ENCODE measurements around the gene TRMT1.
A peak's percentile ranks its signal among the peaks of the same experiment; 100 is the strongest.
"Not testable (repeated sequence)": the region's sequence is repeated elsewhere in the genome, so short reads cannot be mapped to it uniquely, and the experiment has no call there.

TRMT1 gene

GRCh38 chr19:13153569-13154240 lies 37.2 kb upstream of the TRMT1 start:
- TF ChIP-seq POLR2A (IDR thresholded peaks at IDR 0.05; ENCODE audit: low read length) = no peak
- TF ChIP-seq GATA1 (IDR thresholded peaks at IDR 0.05; ENCODE audit: low read depth, low read length) = no peak
- DNase-seq = peak; percentile 83 to 88

DNA sequence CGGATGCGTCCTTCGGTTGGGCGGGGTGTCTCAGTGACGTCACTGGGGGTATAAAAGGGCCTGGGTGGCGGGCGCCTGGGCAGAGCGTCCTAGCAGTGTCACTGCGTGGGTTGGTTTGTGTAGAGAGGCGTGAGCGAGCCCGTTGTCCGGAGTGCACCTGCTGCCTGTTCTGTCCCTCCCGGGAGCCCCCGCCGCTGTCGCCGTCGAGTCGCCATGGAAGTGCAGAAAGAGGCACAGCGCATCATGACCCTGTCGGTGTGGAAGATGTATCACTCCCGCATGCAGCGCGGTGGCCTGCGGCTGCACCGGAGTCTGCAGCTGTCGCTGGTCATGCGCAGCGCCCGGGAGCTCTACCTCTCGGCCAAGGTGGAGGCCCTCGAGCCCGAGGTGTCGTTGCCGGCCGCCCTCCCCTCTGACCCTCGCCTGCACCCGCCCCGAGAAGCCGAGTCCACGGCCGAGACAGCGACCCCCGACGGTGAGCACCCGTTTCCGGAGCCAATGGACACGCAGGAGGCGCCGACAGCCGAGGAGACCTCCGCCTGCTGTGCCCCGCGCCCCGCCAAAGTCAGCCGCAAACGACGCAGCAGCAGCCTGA lies 36.5 kb upstream of the TRMT1 start:
- TF ChIP-seq POLR2A (IDR thresholded peaks at IDR 0.05; ENCODE audit: low read length) = peak; percentile 100
- TF ChIP-seq GATA1 (IDR thresholded peaks at IDR 0.05; ENCODE audit: low read depth, low read length) = no peak
- DNase-seq = peak; percentile 95 to 98

- no peak for TF ChIP-seq GATA1 (IDR thresholded peaks at IDR 0.05; ENCODE audit: low read depth, low read length)
- no peak for TF ChIP-seq POLR2A (IDR thresholded peaks at IDR 0.05; ENCODE audit: low read length)
- no peak for DNase-seq
Observed at GRCh38 chr19:13152356-13152973, 35.9 kb upstream of the TRMT1 start.

GRCh38 chr19:13151605-13152355 lies 35.2 kb upstream of the TRMT1 start:
- TF ChIP-seq POLR2A (IDR thresholded peaks at IDR 0.05; ENCODE audit: low read length) = peak; percentile 59
- TF ChIP-seq GATA1 (IDR thresholded peaks at IDR 0.05; ENCODE audit: low read depth, low read length) = no peak
- peak; percentile 97 to 98 for DNase-seq

GRCh38 chr19:13150931-13151604 lies 34.5 kb upstream of the TRMT1 start:
- TF ChIP-seq GATA1 (IDR thresholded peaks at IDR 0.05; ENCODE audit: low read depth, low read length) (no peak), POLR2A (IDR thresholded peaks at IDR 0.05; ENCODE audit: low read length) (no peak)
- DNase-seq = peak; percentile 60 to 76

GRCh38 chr19:13150187-13150930 lies 33.8 kb upstream of the TRMT1 start, which contains the start of the genes IER2 and STX10:
Gene IER2 (plus strand): TSS chr19:13150411. CDS start chr19:13153187, 2,776 bp downstream.
Gene STX10 (minus strand): TSS chr19:13150375. CDS start chr19:13150173, 202 bp downstream.
- TF ChIP-seq POLR2A (IDR thresholded peaks at IDR 0.05; ENCODE audit: low read length) (peak; percentile 90), GATA1 (IDR thresholded peaks at IDR 0.05; ENCODE audit: low read depth, low read length) (no peak)
- DNase-seq = peak; percentile 96 to 98

DNA sequence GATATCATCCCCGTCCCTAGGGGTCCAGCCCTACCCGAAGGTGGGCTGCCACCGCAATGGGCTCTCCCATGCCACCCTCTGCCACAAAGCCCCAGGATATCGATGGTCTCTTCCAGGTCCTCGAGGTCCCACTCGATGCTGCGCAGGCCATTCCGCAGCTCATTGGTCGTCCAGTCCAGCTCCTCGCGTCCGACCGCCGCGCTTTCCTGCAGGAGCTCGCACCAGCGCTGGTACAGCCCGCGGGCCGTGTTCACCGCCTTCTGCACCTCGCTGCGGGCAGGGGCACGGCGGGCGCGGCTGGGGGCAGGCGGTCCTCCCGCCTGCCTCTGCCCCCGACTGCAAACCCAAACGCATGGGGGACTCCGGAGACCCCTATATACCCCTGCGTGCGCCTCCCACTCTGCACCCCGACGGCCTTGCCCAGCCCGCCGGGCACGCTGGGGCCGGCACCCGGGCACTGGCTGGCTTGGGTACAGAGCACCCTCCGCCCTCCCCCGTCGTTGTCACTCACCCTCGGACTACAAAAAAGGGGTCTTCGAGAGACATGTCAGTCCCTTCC lies 33.2 kb upstream of the TRMT1 start:
- DNase-seq = peak; percentile 66 to 69

GRCh38 chr19:13149173-13149627 lies 32.7 kb upstream of the TRMT1 start:
- DNase-seq = not testable (repeated sequence)

More for the DNA sequence above, 33.2 kb upstream of the TRMT1 start:
- TF ChIP-seq GATA1 (IDR thresholded peaks at IDR 0.05; ENCODE audit: low read depth, low read length) (no peak), POLR2A (IDR thresholded peaks at IDR 0.05; ENCODE audit: low read length) (no peak)

GRCh38 chr19:13146763-13147563 lies 30.4 kb upstream of the TRMT1 start:
- peak; percentile 47 to 75 for DNase-seq
- TF ChIP-seq POLR2A (IDR thresholded peaks at IDR 0.05; ENCODE audit: low read length) (no peak), GATA1 (IDR thresholded peaks at IDR 0.05; ENCODE audit: low read depth, low read length) (no peak)

- DNase-seq = no peak
- TF ChIP-seq GATA1 (IDR thresholded peaks at IDR 0.05; ENCODE audit: low read depth, low read length) = no peak
- TF ChIP-seq POLR2A (IDR thresholded peaks at IDR 0.05; ENCODE audit: low read length) = no peak
Observed at GRCh38 chr19:13139633-13140311, 23.2 kb upstream of the TRMT1 start.

GRCh38 chr19:13138916-13139198 lies 22.3 kb upstream of the TRMT1 start:
- no peak for TF ChIP-seq GATA1 (IDR thresholded peaks at IDR 0.05; ENCODE audit: low read depth, low read length)
- TF ChIP-seq POLR2A (IDR thresholded peaks at IDR 0.05; ENCODE audit: low read length) = no peak
- no peak for DNase-seq

Data from erythroblast (primary cell).